ENCODE results near the gene PAX2. TPM values are rescaled to one million over a fixed set of nuclear protein-coding genes. Genes with fewer than 3 reads are reported as not detected.

The PAX2 gene
- total and polyA plus RNA-seq, 2 of the 8 experiments (the other 6 are each of a cell fraction or from before 2014, with no cell fraction given): 0.02 TPM; not detected in 1

DNA sequence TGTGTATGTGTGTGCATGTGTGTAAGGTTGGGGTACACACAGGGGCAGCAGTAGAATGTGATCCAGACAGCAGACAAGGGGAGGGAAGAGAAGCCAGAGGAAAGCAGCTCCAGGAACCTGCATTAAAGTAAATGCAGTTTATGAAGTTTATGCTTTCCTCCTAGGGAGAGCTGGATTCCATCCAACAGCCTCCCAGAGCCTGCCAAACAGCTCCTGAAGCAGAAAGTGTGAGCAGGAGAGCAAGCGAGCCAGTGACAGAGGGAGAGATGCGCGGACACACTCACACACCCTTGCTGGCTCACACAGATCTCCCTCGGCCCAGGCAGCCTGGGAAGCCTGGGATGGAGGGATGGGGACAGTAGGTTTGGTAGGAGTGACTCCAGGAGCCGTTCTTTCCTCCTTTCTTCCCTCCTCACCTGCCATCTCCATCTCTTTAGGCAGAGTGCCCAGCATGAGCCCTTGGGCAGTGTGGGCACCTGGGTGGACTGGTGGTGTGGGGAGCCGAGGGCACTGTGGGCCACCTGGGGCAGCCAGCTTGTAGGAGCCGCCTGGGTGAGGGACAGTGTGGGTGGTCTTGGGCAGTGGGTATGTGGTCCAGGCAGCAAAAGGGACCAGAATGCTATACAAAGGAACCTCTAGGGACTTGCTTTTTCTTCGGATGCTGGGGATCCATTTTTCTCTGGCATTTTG, 46.1 kb downstream of the PAX2 start:
- POLR2A ChIA-PET (ENCODE audit: partially characterized antibody): no interaction called here
- H3K4me2 ChIP-seq (ENCODE audit: insufficient read depth in 1 of 2, low read depth in 2 of 2, low read length in 2 of 2): no peak overlapping the region

More for the DNA sequence above, 46.1 kb downstream of the PAX2 start:
- no peak overlapping the region; a peak in 1 of 7 replicates for H3K9ac ChIP-seq (replicated peaks in 1 of 4; ENCODE audit: extremely low read depth in 1 of 4, low read depth in 3 of 4, low read length in 3 of 4)
- no peak for FAIRE-seq
- H3K18ac ChIP-seq (ENCODE audit: extremely low read depth, low read length): no peak overlapping the region
- no peaks in the 10 kb centered on the region for H3K79me2 ChIP-seq (ENCODE audit: control insufficient read depth in 1 of 2, insufficient read depth in 2 of 2, low read length in 2 of 2)
- H2BK120ac ChIP-seq (replicated peaks; ENCODE audit: low read depth, low read length): no peak overlapping the region
- H3K4me3 ChIP-seq (ENCODE audit: extremely low read depth in 1 of 4, insufficient read depth in 2 of 4, low read depth in 3 of 4, low read length in 4 of 4): no peak overlapping the region
- CTCF ChIA-PET (ENCODE audit: partially characterized antibody): interaction anchor here (1.0 to 2.0 kb wide), 4 partner anchors 10 to 44 kb away, joined by 3 to 8 read pairs (median 4); no protein-coding TSS in a partner anchor
- peaks cover 5 to 27% (median 15%) of the 10 kb centered on the region in 4 experiments for H3K4me1 ChIP-seq (replicated peaks in 1 of 4; ENCODE audit: control insufficient read depth in 3 of 4, insufficient read depth in 4 of 4, low read length in 3 of 4)
- no peak overlapping the region for H4K91ac ChIP-seq (replicated peaks; ENCODE audit: insufficient read length, low read length)
- no peak for DNase-seq (ENCODE audit: low read depth in 1 of 2, low spot score in 2 of 2)
- no peaks in the 10 kb centered on the region for H3K36me3 ChIP-seq (ENCODE audit: control insufficient read depth in 2 of 4, insufficient read depth in 4 of 4, low read length in 3 of 4)
- peak overlapping the region; percentile 36; the same call in 1 of the 2 replicates for H2BK15ac ChIP-seq (ENCODE audit: low read length)
- H4K20me1 ChIP-seq (replicated peaks in 1 of 2; ENCODE audit: control insufficient read depth in 1 of 2, insufficient read depth in 2 of 2, low read length in 2 of 2): no peaks in the 10 kb centered on the region
- H3K9me3 ChIP-seq (ENCODE audit: insufficient read depth in 2 of 2, low read depth in 1 of 2, low read length in 1 of 2): no peaks in the 10 kb centered on the region
- H4K8ac ChIP-seq (ENCODE audit: extremely low read depth, insufficient read depth, low read length): no peak overlapping the region
- TF ChIP-seq SRF (IDR thresholded peaks at IDR 0.05; ENCODE audit: low read depth, low read length): no peak
- TF ChIP-seq, protein P1, sequence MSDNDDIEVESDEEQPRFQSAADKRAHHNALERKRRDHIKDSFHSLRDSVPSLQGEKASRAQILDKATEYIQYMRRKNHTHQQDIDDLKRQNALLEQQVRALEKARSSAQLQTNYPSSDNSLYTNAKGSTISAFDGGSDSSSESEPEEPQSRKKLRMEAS (IDR thresholded peaks at IDR 0.05): no peak
- no peaks in the 10 kb centered on the region; a peak in 4 of 7 replicates for H3K27me3 ChIP-seq (replicated peaks in 1 of 4; ENCODE audit: control insufficient read depth in 3 of 4, extremely low read depth in 1 of 4, insufficient read depth in 3 of 4, low read length in 3 of 4)
- H3K79me1 ChIP-seq (ENCODE audit: low read depth, low read length): no peaks in the 10 kb centered on the region
- no peak overlapping the region for H2AK5ac ChIP-seq (ENCODE audit: low read depth, low read length)
- H2AFZ ChIP-seq (ENCODE audit: low read length): no peak overlapping the region
- H3K23ac ChIP-seq (ENCODE audit: insufficient read length): no peak overlapping the region
- no peak overlapping the region for H3K27ac ChIP-seq (ENCODE audit: low read depth, low read length)
- 90% methylated on average over 8 of the region's 8 CpGs; no CpG with 5 or more reads in 1 of the 2 experiments for WGBS, 2 experiments (ENCODE audit: extremely low coverage in 1 of 2, insufficient coverage in 1 of 2, insufficient read length in 1 of 2, insufficient replicate concordance in 2 of 2, low coverage in 1 of 2, low lambda C conversion rate in 2 of 2, missing lambda C conversion rate in 1 of 2)
- no peak overlapping the region for H3K4ac ChIP-seq (replicated peaks; ENCODE audit: insufficient read length, low read depth, low read length)
- H2BK5ac ChIP-seq (ENCODE audit: low read depth, low read length): no peak overlapping the region
- H3K56ac ChIP-seq (replicated peaks; ENCODE audit: insufficient read length, low read depth, low read length): no peak overlapping the region
- no peak overlapping the region for H4K5ac ChIP-seq (ENCODE audit: insufficient read length, low read depth, low read length)
- H2BK20ac ChIP-seq (ENCODE audit: low read length): no peak overlapping the region
- no peaks in the 10 kb centered on the region for H3K23me2 ChIP-seq (ENCODE audit: low read depth, low read length)
- no peak overlapping the region for H3K14ac ChIP-seq (ENCODE audit: insufficient read length)
- H2BK12ac ChIP-seq (ENCODE audit: low read depth, low read length): no peak overlapping the region

All from H1 (cell line).